ENCODE results near the gene DNAL4.

- no peak for TF ChIP-seq POLR2A (IDR thresholded peaks at IDR 0.05)
- TF ChIP-seq, protein P1, sequence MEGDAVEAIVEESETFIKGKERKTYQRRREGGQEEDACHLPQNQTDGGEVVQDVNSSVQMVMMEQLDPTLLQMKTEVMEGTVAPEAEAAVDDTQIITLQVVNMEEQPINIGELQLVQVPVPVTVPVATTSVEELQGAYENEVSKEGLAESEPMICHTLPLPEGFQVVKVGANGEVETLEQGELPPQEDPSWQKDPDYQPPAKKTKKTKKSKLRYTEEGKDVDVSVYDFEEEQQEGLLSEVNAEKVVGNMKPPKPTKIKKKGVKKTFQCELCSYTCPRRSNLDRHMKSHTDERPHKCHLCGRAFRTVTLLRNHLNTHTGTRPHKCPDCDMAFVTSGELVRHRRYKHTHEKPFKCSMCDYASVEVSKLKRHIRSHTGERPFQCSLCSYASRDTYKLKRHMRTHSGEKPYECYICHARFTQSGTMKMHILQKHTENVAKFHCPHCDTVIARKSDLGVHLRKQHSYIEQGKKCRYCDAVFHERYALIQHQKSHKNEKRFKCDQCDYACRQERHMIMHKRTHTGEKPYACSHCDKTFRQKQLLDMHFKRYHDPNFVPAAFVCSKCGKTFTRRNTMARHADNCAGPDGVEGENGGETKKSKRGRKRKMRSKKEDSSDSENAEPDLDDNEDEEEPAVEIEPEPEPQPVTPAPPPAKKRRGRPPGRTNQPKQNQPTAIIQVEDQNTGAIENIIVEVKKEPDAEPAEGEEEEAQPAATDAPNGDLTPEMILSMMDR (IDR thresholded peaks at IDR 0.05), result no peak
These were observed 26.1 kb upstream of the DNAL4 start for GRCh38 chr22:38820020-38820419.
